K562 (cell line): ENCODE data around the gene C19orf12. TPM values are rescaled to one million over a fixed set of nuclear protein-coding genes. Genes with fewer than 3 reads are reported as not detected.

ENCODE experiments used
- ATAC-seq: fragments of 200-7000 bp; cut with Tn5 transposase; 3 replicates; pipeline ENCODE4 v1.9.1; 2020; ENCODE audit warnings: moderate library complexity
- BruUV-seq: library from RNA; stranded (reverse); fragments of 400-500 nt; replicated peaks from 2 replicates; lab custom pipeline; 2021; lab: Mats Ljungman, UMichigan
- CTCF ChIA-PET: fragments of 300-600 bp; formaldehyde crosslinking; extraction: SDS; loops from one replicate; lab custom pipeline; 2021; ENCODE audit warnings: low intra/inter-chr PET ratio; lab: Yijun Ruan, JAX
- POLR2A ChIA-PET: fragments of 300-600, 350-650 bp; sonication (Branson Sonifier 250); formaldehyde crosslinking; extraction: SDS; loops from one replicate; lab custom pipeline; 2021; ENCODE audit warnings: antibody characterized with exemption, inconsistent platforms; lab: Yijun Ruan, JAX
- DNase-seq, 4 experiments: peaks; one replicate each; pipeline versions ENCODE4 v3.0.0 to v3.0.0-alpha.2; 2011 to 2018; ENCODE audit warnings: low spot score in 3 of 4, mixed read lengths in 3 of 4; ENCODE audit errors: extremely low read depth in 1 of 4
- FAIRE-seq: peaks from 2 replicates; lab custom pipeline; 2011; peaks lifted over from hg19 to GRCh38; lab: Jason Lieb, UNC
- H2AFZ ChIP-seq: 2 replicates; pipeline ENCODE4 v1.6.0; 2011; ENCODE audit warnings: low read depth, low read length, control low read depth, inconsistent platforms
- H3K27ac ChIP-seq: fragments of 200-600 bp; 3 replicates; pipeline ENCODE4 v1.8.0; 2011; ENCODE audit warnings: low read depth, mild to moderate bottlenecking, control low read depth, inconsistent platforms, low read length, moderate library complexity, mixed read lengths; ENCODE audit errors: extremely low read depth
- H3K27me3 ChIP-seq, 2 experiments: fragments of 300-600 bp in 1 of 2; 2 replicates in 1 of 2; 3 replicates in 1 of 2; pipeline versions ENCODE4 v1.6.0 to v1.8.0; 2011; ENCODE audit warnings: inconsistent platforms in 2 of 2, low read length in 2 of 2, mild to moderate bottlenecking in 1 of 2, mixed read lengths in 1 of 2, moderate library complexity in 1 of 2; ENCODE audit not compliant: control insufficient read depth in 2 of 2, insufficient read depth in 2 of 2
- H3K36me3 ChIP-seq: fragments of 300-600 bp; 3 replicates; pipeline ENCODE4 v1.8.0; 2011; ENCODE audit warnings: mild to moderate bottlenecking, low read length, inconsistent platforms; ENCODE audit not compliant: control insufficient read depth, insufficient read depth
- H3K4me1 ChIP-seq, 2 experiments: fragments of 200-600 bp in 1 of 2; replicated peaks in 1 of 2; 2 replicates in 1 of 2; 3 replicates in 1 of 2; pipeline versions ENCODE4 v1.5.1 to v1.8.0; 2011; ENCODE audit warnings: inconsistent platforms in 2 of 2, low read length in 2 of 2, mild to moderate bottlenecking in 1 of 2, mixed read lengths in 1 of 2, moderate library complexity in 1 of 2; ENCODE audit not compliant: control insufficient read depth in 2 of 2, insufficient read depth in 2 of 2
- H3K4me2 ChIP-seq: 2 replicates; pipeline ENCODE4 v1.6.1; 2011; ENCODE audit warnings: low read length, control low read depth, inconsistent platforms, mixed read lengths; ENCODE audit not compliant: insufficient read depth
- H3K4me3 ChIP-seq: fragments of 200-600 bp; sonication (generic), shearing (Covaris generic); 2 replicates; pipeline ENCODE4 v1.5.1; 2016; ENCODE audit warnings: control low read depth, inconsistent platforms
- H3K79me2 ChIP-seq: fragments of 200-600 bp; 3 replicates; pipeline ENCODE4 v1.8.0; 2011; ENCODE audit warnings: low read length, inconsistent platforms; ENCODE audit not compliant: control insufficient read depth, insufficient read depth
- H3K9ac ChIP-seq, 2 experiments: 2 replicates each; pipeline versions ENCODE4 v1.6.0 to v1.6.1; 2011; ENCODE audit warnings: low read depth in 2 of 2, low read length in 2 of 2, control low read depth in 1 of 2, inconsistent platforms in 1 of 2, mild to moderate bottlenecking in 1 of 2, mixed read lengths in 1 of 2; ENCODE audit not compliant: insufficient read depth in 1 of 2
- H3K9me1 ChIP-seq: one replicate; pipeline ENCODE4 v1.6.0; 2011; ENCODE audit warnings: inconsistent platforms, mild to moderate bottlenecking, low read length, moderate library complexity; ENCODE audit not compliant: control insufficient read depth, insufficient read depth
- H3K9me3 ChIP-seq: replicated peaks from 2 replicates; pipeline ENCODE4 v1.5.1; 2011; ENCODE audit warnings: low read depth, low read length, inconsistent platforms; ENCODE audit not compliant: control insufficient read depth, insufficient read depth
- H4K20me1 ChIP-seq: replicated peaks from 2 replicates; pipeline ENCODE4 v1.6.1; 2011; ENCODE audit warnings: low read length, inconsistent platforms, mixed read lengths; ENCODE audit not compliant: control insufficient read depth, insufficient read depth
- DMBX1 ChIP-seq: fragments of 250-450 bp; sonication (Bioruptor Pico); IDR thresholded peaks from 2 replicates; pipeline ENCODE4 v1.8.0; 2022; ENCODE audit warnings: inconsistent platforms, mild to moderate bottlenecking, moderate library complexity, borderline replicate concordance
- HNRNPLL ChIP-seq: fragments of 200-400 bp; formaldehyde crosslinking; IDR thresholded peaks from 2 replicates; pipeline ENCODE4 v1.6.1; 2017; ENCODE audit warnings: low read length, low read depth, mild to moderate bottlenecking; ENCODE audit not compliant: poor library complexity, severe bottlenecking
- KLF6 ChIP-seq: fragments of 250-450 bp; sonication (Bioruptor Pico); IDR thresholded peaks from 2 replicates; pipeline ENCODE4 v1.4.0; 2020; ENCODE audit warnings: mild to moderate bottlenecking, moderate library complexity, borderline replicate concordance
- MTA1 ChIP-seq: fragments of 450-650 bp; IDR thresholded peaks from 2 replicates; pipeline ENCODE4 v1.6.1; 2017; ENCODE audit warnings: borderline replicate concordance
- NFATC3 ChIP-seq: fragments of 450-650 bp; IDR thresholded peaks from 2 replicates; pipeline ENCODE4 v1.6.1; 2017; ENCODE audit warnings: mild to moderate bottlenecking
- POLR2A ChIP-seq: fragments of 450-650 bp; conservative IDR thresholded peaks from 2 replicates; pipeline ENCODE4 v1.6.1; 2016
- RBM14 ChIP-seq: fragments of 200-400 bp; formaldehyde crosslinking; IDR thresholded peaks from 2 replicates; pipeline ENCODE4 v1.6.1; 2018; ENCODE audit warnings: low read depth, mild to moderate bottlenecking, low read length, moderate library complexity, borderline replicate concordance; ENCODE audit not compliant: insufficient read depth
- SIX5 ChIP-seq, 2 experiments: IDR thresholded peaks; 2 replicates each; pipeline ENCODE4 v1.6.1; 2011; ENCODE audit warnings: low read length in 2 of 2, borderline replicate concordance in 1 of 2, low read depth in 1 of 2, mild to moderate bottlenecking in 1 of 2, moderate library complexity in 1 of 2; ENCODE audit not compliant: insufficient read depth in 1 of 2
- SP1 ChIP-seq: sonication (generic); formaldehyde crosslinking; IDR thresholded peaks from 2 replicates; pipeline ENCODE4 v1.8.1; 2022; ENCODE audit warnings: mild to moderate bottlenecking, missing genetic modification reagents
- TARDBP ChIP-seq: fragments of 450-650 bp; IDR thresholded peaks from 2 replicates; pipeline ENCODE4 v1.6.1; 2016
- ZBTB7A ChIP-seq: IDR thresholded peaks from 2 replicates; pipeline ENCODE4 v1.6.1; 2011; ENCODE audit warnings: low read depth, mild to moderate bottlenecking, low read length, moderate library complexity, borderline replicate concordance; ENCODE audit not compliant: control insufficient read depth
- ZFP1 ChIP-seq: fragments of 450-650 bp; formaldehyde crosslinking; IDR thresholded peaks from 2 replicates; pipeline ENCODE4 v1.4.0; 2020; ENCODE audit warnings: mild to moderate bottlenecking, mixed read lengths
- ZNF253 ChIP-seq: fragments of 250-450 bp; sonication (Bioruptor Pico); conservative IDR thresholded peaks from 2 replicates; pipeline ENCODE4 v1.6.1; 2021; ENCODE audit warnings: mild to moderate bottlenecking
- ZNF384 ChIP-seq: IDR thresholded peaks from 2 replicates; pipeline ENCODE4 v1.6.1; 2012; ENCODE audit warnings: low read depth, low read length, improper control_type of control experiment
- WGBS: fragments of 100-300 bp; shearing (Covaris generic); methylation state at CpG from one replicate; pipeline ENCODE4 v1.1.6; 2016; ENCODE audit warnings: low coverage, mixed read lengths; ENCODE audit not compliant: insufficient coverage; ENCODE audit errors: missing lambda C conversion rate; 5-methylcytosine and 5-hydroxymethylcytosine counted together
- in situ Hi-C: fragments of 300-500 bp; cut with MboI; formaldehyde crosslinking; loops from 4 replicates; pipeline ENCODE4 v1.15.0; 2018; ENCODE audit warnings: inconsistent platforms, mixed read lengths
- intact Hi-C: fragments of 100-400 bp; cut with micrococcal nuclease; formaldehyde crosslinking; loops from 2 replicates; pipeline ENCODE4 v1.14.2; 2022
- polyA plus RNA-seq, 8 experiments: library from polyadenylated mRNA; depleted of rRNA in 4 of 8; stranded (reverse) in 5 of 8; unstranded in 3 of 8; fragments of >200 nt; fragmentation: Nextera tagmentation in 2 of 8; fragmentation: Illumina TruSeq in 1 of 8; extraction: Ambion mirVana in 2 of 8; extraction: Trizol in 1 of 8; gene quantifications; 2 replicates each; pipeline versions ENCODE4 v1.2.1 to v1.2.3, GENCODE V29; 2011 to 2014; ENCODE audit warnings: inconsistent platforms in 1 of 8, missing spikeins in 1 of 8
- total RNA-seq, 7 experiments: library from RNA; depleted of rRNA in 6 of 7; stranded (reverse); fragments of >200 nt in 6 of 7; fragmentation: Illumina TruSeq in 2 of 7; extraction: Trizol in 2 of 7; gene quantifications; 2 replicates each; pipeline versions ENCODE4 v1.2.1 to v1.2.3, GENCODE V29; 2011 to 2021; ENCODE audit warnings: low replicate concordance in 1 of 7
- TF ChIP-seq, protein P1 (sequence below), 3 experiments: IDR thresholded peaks in 2 of 3; conservative IDR thresholded peaks in 1 of 3; 2 replicates each; pipeline ENCODE4 v1.5.1; 2011 to 2012; ENCODE audit warnings: low read length in 3 of 3, mild to moderate bottlenecking in 3 of 3, control low read depth in 2 of 3, improper control_type of control experiment in 1 of 3, inconsistent platforms in 1 of 3, low read depth in 1 of 3, mixed read lengths in 1 of 3, moderate library complexity in 1 of 3; ENCODE audit not compliant: insufficient read depth in 2 of 3

Gene C19orf12
- total and polyA plus RNA-seq, 9 of the 15 experiments (the other 6 are each of a cell fraction or from before 2014, with no cell fraction given), result 1.9 to 14.5 (median 10.2) TPM

DNA sequence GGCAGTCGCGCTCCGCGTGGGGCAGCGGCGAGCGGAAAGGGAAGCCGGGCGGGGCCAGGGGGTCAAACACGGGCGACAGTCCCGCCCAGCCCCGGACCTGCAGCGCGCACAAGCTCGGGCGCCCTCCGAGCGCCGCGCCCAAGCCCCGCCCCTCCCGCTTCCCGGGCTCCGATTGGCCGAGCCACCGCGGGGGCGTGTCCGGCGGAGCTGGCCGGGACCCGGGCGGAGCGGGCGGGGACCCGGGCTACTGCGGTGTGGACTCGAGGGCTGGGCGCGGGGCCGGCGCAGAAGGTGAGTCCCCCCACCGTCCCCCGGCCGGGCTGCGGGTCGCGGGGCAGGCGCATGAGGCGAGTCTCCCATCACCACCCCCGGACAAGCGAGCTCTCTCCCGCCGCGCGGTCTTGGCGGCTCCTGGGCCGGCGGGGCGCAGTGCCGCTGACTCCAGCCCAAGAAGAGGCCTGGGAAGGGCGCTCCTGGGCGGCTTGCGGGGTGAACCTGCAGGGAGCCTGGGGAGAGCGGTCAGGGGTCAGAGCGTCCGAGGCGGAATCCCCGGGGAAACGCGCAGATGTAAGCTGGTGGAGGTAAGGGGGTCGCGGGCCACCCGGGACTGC, 49.7 kb downstream of the C19orf12 start, which contains the start of gene PLEKHF1 (continued):
- TF ChIP-seq SIX5 (IDR thresholded peaks at IDR 0.05; ENCODE audit: borderline replicate concordance in 1 of 2, insufficient read depth in 1 of 2, low read depth in 1 of 2, low read length in 2 of 2) (no peak), TARDBP (no peak), RBM14 (no peak), POLR2A (peak; percentile 71), KLF6 (CRISPR knock-in tag) (no peak)

DNA sequence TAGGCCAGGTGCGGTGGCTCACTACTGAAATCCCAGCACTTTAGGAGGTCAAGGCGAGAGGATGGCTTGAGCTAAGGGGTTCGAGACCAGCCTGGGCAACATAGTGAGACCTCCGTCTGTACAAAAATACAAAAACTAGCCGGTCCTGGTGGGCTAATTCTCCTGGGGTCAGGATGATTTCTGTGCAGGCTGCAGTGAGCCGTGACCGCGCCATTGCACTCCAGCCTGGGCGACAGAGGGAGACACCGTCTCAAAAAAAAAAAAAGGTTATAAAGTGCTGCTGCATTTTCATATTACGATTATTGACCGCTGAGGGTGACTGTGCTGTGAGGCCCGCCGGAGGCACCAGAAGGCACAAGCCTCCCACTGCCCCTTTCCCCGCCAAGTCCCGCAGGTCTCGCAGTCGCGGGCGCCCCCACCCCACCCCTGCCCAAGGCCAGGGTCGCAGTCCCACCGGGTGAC, 50.3 kb downstream of the C19orf12 start:
- H4K20me1 ChIP-seq, result no peaks in the 10 kb centered on the region; the same call in 1 of the 2 replicates
- H3K9me3 ChIP-seq, result no peaks in the 10 kb centered on the region
- ChIA-PET POLR2A (interaction anchor here (0.5 to 1.0 kb wide), 6 partner anchors 13 to 129 kb away, joined by 3 to 5 read pairs (median 3); no protein-coding TSS in a partner anchor), CTCF (interaction anchor here (1.0 kb wide), 1 partner anchor 26 kb away, joined by 3 read pairs; no protein-coding TSS in a partner anchor)
- H3K79me2 ChIP-seq, result peaks cover 42% of the 10 kb centered on the region
- DNase-seq (no peak), FAIRE-seq (no peak), ATAC-seq (no peak)
- peak overlapping the region; percentile 78 for H3K4me3 ChIP-seq
- H3K9ac ChIP-seq, result peak overlapping the region; percentile 69 to 96
- 11% methylated on average over 19 of the region's 22 CpGs for WGBS
- peak overlapping the region; percentile 79 for H2AFZ ChIP-seq
- H3K27ac ChIP-seq, result peak overlapping the region; percentile 83
- no peaks in the 10 kb centered on the region for H3K27me3 ChIP-seq
- BruUV-seq, result TSS peak; percentile 74
- peak overlapping the region; percentile 66 for H3K4me2 ChIP-seq
- peaks cover 54 to 71% of the 10 kb centered on the region in 2 experiments for H3K4me1 ChIP-seq
- in situ Hi-C loops (no loop called here), intact Hi-C loops (loop anchor here (1.0 to 5.0 kb wide), 4 partner anchors 23 to 54 kb away; no protein-coding TSS in a partner anchor)
- no peaks in the 10 kb centered on the region for H3K9me1 ChIP-seq
- peaks cover 4% of the 10 kb centered on the region; the same call in 1 of the 3 replicates for H3K36me3 ChIP-seq
- TF ChIP-seq NFATC3 (no peak), ZBTB7A (peak; percentile 94; the same call in 1 of the 2 replicates), ZFP1 (no peak), ZNF253 (CRISPR knock-in tag) (no peak), ZNF384 (peak; percentile 68), DMBX1 (0 out of 2 replicates have a peak, but pooled peaks have one; percentile 21), MTA1 (peak; percentile 40; the same call in 1 of the 2 replicates), SP1 (CRISPR knock-in tag) (no peak), HNRNPLL (no peak)
- TF ChIP-seq, protein P1, sequence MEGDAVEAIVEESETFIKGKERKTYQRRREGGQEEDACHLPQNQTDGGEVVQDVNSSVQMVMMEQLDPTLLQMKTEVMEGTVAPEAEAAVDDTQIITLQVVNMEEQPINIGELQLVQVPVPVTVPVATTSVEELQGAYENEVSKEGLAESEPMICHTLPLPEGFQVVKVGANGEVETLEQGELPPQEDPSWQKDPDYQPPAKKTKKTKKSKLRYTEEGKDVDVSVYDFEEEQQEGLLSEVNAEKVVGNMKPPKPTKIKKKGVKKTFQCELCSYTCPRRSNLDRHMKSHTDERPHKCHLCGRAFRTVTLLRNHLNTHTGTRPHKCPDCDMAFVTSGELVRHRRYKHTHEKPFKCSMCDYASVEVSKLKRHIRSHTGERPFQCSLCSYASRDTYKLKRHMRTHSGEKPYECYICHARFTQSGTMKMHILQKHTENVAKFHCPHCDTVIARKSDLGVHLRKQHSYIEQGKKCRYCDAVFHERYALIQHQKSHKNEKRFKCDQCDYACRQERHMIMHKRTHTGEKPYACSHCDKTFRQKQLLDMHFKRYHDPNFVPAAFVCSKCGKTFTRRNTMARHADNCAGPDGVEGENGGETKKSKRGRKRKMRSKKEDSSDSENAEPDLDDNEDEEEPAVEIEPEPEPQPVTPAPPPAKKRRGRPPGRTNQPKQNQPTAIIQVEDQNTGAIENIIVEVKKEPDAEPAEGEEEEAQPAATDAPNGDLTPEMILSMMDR (IDR thresholded peaks at IDR 0.05 in 2 of 3, conservative IDR thresholded peaks at IDR 0.05 in 1 of 3; ENCODE audit: insufficient read depth in 2 of 3, low read depth in 1 of 3, low read length in 3 of 3), result peak in 1 of 3 experiments; percentile 24; a peak in 1 of 6 replicates
